ENCODE measurements around the gene MRPL23.

Gene MRPL23

DNA sequence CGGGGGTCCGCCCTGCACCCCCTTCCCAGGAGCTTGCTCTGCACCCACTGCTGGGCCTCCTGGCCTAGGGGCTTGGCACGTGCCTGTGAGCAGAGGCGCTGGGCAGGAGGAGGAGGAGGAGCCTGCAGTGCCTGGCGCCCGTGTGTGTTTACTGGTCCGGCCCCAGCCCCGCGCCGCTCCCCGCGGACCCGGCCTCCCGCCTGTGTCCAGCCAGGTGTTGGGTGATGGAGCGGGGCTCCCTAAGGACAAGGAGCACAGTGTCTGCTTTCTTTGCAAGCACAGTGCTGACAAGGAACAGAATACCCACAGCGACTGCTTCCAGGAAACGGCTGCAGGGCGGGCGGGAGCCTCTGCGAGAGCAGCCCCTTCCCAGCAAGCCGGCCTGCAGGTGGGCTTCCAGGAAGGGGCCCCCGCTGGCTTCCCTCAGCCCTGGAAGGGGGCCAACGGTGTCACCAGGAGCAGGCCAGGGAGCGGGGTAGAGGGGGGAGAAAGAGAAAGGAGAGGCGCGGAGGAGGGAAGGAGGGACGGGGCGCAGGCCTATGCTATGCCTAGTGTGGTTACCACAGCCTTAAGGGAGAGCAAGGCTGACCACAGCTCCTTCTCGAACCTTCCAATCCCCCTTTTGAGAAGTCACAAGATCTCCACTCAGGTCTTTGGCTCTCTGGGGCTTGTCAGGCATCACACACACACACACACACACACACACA is 43.9 kb downstream of the MRPL23 start:
- no peaks in the 10 kb centered on the region for H3K9me3 ChIP-seq (ENCODE audit: control insufficient read depth in 5 of 5, low read length in 5 of 5)
- no peaks in the 10 kb centered on the region for H3K27me3 ChIP-seq (ENCODE audit: control insufficient read depth in 5 of 5, insufficient read depth in 4 of 5, low read length in 5 of 5)
- H3K27ac ChIP-seq (ENCODE audit: low read depth, low read length) = no peak overlapping the region
- no peaks in the 10 kb centered on the region for H3K36me3 ChIP-seq (ENCODE audit: control insufficient read depth in 5 of 5, insufficient read depth in 5 of 5, low read length in 5 of 5)
- H3K9ac ChIP-seq (ENCODE audit: low read length in 5 of 5) = no peak overlapping the region
- H3K4me3 ChIP-seq (ENCODE audit: low read depth in 1 of 5, low read length in 5 of 5) = no peak overlapping the region
- H3K4me1 ChIP-seq (ENCODE audit: control insufficient read depth in 5 of 5, insufficient read depth in 5 of 5, low read length in 5 of 5) = no peaks in the 10 kb centered on the region

DNA sequence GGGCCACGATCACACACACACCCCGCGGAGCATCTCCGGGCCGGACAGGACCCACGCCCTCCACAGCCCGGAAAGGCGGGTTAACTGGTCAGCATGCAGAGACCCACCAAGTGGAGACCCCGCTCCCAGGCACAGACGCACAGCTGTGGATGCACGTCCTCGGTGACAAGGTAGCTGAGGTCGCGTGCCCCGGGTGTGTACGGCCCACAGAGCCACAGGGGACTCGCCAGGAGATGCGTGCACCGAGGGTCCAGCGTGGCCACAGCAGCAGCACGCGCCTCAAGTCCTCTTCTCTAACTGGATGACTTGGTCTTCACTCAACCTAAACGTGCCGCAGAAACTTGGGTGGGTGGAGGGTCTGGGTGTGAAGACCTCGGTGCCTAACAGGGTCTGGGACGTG is 45.0 kb downstream of the MRPL23 start:
- no peaks in the 10 kb centered on the region for H3K9me3 ChIP-seq (ENCODE audit: control insufficient read depth in 5 of 5, low read length in 5 of 5)
- no peaks in the 10 kb centered on the region for H3K4me1 ChIP-seq (ENCODE audit: control insufficient read depth in 5 of 5, insufficient read depth in 5 of 5, low read length in 5 of 5)
- H3K36me3 ChIP-seq (ENCODE audit: control insufficient read depth in 5 of 5, insufficient read depth in 5 of 5, low read length in 5 of 5) = no peaks in the 10 kb centered on the region
- no peak overlapping the region for H3K4me3 ChIP-seq (ENCODE audit: low read depth in 1 of 5, low read length in 5 of 5)
- no peak overlapping the region for H3K27ac ChIP-seq (ENCODE audit: low read depth, low read length)
- H3K27me3 ChIP-seq (ENCODE audit: control insufficient read depth in 5 of 5, insufficient read depth in 4 of 5, low read length in 5 of 5) = no peaks in the 10 kb centered on the region
- no peak overlapping the region for H3K9ac ChIP-seq (ENCODE audit: low read length in 5 of 5)

DNA sequence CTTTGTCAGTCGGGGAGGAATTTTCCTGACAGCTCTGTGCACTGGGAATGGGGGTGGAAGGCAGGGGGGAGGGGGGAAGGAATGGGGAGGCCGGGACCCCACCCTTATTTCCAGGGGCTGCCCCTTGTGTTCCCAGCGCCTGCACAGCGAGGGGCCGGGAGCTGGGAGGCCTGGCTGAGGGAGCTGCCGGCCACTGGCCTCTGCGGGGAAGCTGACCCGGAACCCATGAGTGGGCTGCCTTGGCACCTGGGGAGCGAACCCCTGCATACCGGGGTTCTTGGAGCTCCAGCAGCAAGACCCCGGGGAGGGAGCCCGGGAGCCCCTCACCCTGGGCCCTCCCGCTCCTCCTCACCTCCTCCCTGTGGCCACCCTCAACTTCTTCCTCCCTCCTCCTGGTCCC is 47.0 kb downstream of the MRPL23 start:
- Histone ChIP-seq H3K9me3 (ENCODE audit: control insufficient read depth in 5 of 5, low read length in 5 of 5) (no peaks in the 10 kb centered on the region), H3K27me3 (ENCODE audit: control insufficient read depth in 5 of 5, insufficient read depth in 4 of 5, low read length in 5 of 5) (no peaks in the 10 kb centered on the region), H3K9ac (ENCODE audit: low read length in 5 of 5) (no peak overlapping the region), H3K27ac (ENCODE audit: low read depth, low read length) (no peak overlapping the region), H3K4me1 (ENCODE audit: control insufficient read depth in 5 of 5, insufficient read depth in 5 of 5, low read length in 5 of 5) (no peaks in the 10 kb centered on the region), H3K36me3 (ENCODE audit: control insufficient read depth in 5 of 5, insufficient read depth in 5 of 5, low read length in 5 of 5) (no peaks in the 10 kb centered on the region), H3K4me3 (ENCODE audit: low read depth in 1 of 5, low read length in 5 of 5) (no peak overlapping the region)

DNA sequence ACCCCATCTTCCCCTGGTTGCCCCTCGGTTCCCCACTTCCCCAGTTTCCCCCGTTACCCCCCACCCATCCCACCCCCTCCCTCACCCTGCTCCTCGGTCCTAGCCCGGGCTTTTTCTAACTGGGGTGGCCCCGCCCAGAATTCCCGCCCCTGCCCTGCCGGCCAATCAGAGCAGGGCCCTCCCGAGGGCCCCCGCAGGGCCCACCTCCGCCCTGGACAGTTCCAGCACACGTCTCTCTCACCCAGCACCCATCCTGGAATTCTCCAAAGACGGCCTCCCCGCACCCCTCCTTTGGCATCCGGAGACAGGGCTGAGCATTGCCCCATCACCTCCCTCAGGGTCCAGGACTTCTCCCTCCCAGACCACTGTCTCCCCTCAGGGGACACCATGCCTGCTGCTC is 50.6 kb downstream of the MRPL23 start, which contains the start of gene H19:
H19 (minus strand) TSS at position 88 of the 400 bp plus-strand sequence.
- H3K9me3 ChIP-seq (ENCODE audit: control insufficient read depth in 5 of 5, low read length in 5 of 5) = no peaks in the 10 kb centered on the region
- H3K36me3 ChIP-seq (ENCODE audit: control insufficient read depth in 5 of 5, insufficient read depth in 5 of 5, low read length in 5 of 5) = no peaks in the 10 kb centered on the region
- H3K9ac ChIP-seq (ENCODE audit: low read length in 5 of 5) = no peak within 1 kb of the TSS
- no peak within 1 kb of the TSS for H3K4me3 ChIP-seq (ENCODE audit: low read depth in 1 of 5, low read length in 5 of 5)
- no peaks in the 10 kb centered on the region for H3K4me1 ChIP-seq (ENCODE audit: control insufficient read depth in 5 of 5, insufficient read depth in 5 of 5, low read length in 5 of 5)
- no peaks in the 10 kb centered on the region for H3K27me3 ChIP-seq (ENCODE audit: control insufficient read depth in 5 of 5, insufficient read depth in 4 of 5, low read length in 5 of 5)
- H3K27ac ChIP-seq (ENCODE audit: low read depth, low read length) = no peak within 1 kb of the TSS

DNA sequence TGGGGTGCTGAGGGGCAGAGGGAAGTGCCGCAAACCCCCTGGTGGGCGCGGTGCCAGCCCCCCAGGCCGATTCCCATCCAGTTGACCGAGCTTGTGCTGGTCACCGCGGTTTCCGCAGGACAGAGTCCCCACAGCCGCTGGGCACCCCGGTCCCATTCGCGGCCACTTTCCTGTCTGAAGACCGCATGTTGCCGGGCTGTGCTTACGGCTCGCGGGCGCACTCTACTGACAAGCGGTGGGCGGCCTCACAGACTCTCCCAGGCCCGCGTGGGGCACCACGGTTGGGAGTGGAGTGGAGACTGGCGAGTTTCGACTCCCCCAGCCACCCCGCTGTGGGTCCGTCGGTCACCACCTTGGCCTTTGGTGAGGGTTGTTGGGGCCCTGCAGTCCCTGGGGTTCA is 51.2 kb downstream of the MRPL23 start:
- Histone ChIP-seq H3K27ac (ENCODE audit: low read depth, low read length) (no peak overlapping the region), H3K27me3 (ENCODE audit: control insufficient read depth in 5 of 5, insufficient read depth in 4 of 5, low read length in 5 of 5) (no peaks in the 10 kb centered on the region), H3K36me3 (ENCODE audit: control insufficient read depth in 5 of 5, insufficient read depth in 5 of 5, low read length in 5 of 5) (no peaks in the 10 kb centered on the region), H3K9me3 (ENCODE audit: control insufficient read depth in 5 of 5, low read length in 5 of 5) (no peaks in the 10 kb centered on the region), H3K4me3 (ENCODE audit: low read depth in 1 of 5, low read length in 5 of 5) (no peak overlapping the region), H3K9ac (ENCODE audit: low read length in 5 of 5) (no peak overlapping the region), H3K4me1 (ENCODE audit: control insufficient read depth in 5 of 5, insufficient read depth in 5 of 5, low read length in 5 of 5) (no peaks in the 10 kb centered on the region)

DNA sequence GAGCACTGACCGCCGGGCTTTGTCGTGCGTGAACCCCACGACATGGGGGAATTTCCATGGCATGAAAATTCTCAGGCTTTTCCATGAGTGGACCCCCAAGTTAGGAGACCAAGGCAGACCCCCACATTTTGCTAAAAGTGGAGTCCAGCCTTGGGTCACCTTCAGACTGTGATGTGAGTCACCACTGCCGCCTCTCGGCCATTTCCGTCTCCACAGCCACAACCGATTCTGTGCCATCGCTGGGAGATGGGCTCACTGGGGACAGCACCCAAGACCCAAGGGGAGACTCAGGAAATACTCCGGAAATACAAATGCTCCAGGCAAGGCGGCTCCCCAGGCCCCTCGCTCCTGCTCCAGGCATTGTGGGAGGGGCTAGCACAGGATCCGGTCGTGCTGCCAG is 51.7 kb downstream of the MRPL23 start:
- no peak overlapping the region for H3K4me3 ChIP-seq (ENCODE audit: low read depth in 1 of 5, low read length in 5 of 5)
- H3K4me1 ChIP-seq (ENCODE audit: control insufficient read depth in 5 of 5, insufficient read depth in 5 of 5, low read length in 5 of 5) = no peaks in the 10 kb centered on the region
- H3K27ac ChIP-seq (ENCODE audit: low read depth, low read length) = no peak overlapping the region
- H3K9me3 ChIP-seq (ENCODE audit: control insufficient read depth in 5 of 5, low read length in 5 of 5) = no peaks in the 10 kb centered on the region
- H3K36me3 ChIP-seq (ENCODE audit: control insufficient read depth in 5 of 5, insufficient read depth in 5 of 5, low read length in 5 of 5) = no peaks in the 10 kb centered on the region
- H3K27me3 ChIP-seq (ENCODE audit: control insufficient read depth in 5 of 5, insufficient read depth in 4 of 5, low read length in 5 of 5) = no peaks in the 10 kb centered on the region
- no peak overlapping the region for H3K9ac ChIP-seq (ENCODE audit: low read length in 5 of 5)

DNA sequence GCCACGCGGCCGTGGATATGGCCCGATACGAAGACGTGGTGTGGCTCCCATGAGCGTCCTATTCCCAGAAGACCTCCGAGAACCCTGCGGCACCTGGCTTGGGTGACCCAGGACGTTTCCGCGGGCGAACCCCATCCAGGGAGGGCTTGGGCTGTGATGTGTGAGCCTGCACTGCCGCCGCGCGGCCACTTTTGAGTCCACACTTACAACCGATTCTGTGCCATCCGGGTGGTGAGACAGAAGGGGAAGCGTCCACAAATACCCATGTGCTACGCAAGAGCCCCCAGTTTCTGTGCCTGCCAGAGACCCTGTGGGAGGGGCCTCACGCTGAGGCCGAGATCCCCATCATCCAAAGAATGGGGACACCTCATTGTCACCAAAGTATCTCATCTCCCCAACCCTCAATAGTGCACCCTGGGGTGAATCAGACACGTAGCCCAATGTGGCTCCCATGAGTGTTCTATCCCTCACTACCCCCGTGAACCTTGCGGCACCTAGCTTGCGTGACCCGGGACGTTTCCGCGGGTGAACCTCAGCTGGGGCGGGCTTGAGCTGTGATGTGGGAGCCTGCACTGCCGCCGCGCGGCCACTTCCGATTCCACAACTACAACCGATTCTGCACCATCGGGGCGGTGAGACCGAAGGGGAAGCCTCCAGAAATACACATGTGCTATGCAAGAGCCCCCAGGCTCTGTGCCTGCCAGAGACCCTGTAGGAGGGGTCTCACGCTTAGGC is 55.1 kb downstream of the MRPL23 start:
- no peaks in the 10 kb centered on the region for H3K27me3 ChIP-seq (ENCODE audit: control insufficient read depth in 5 of 5, insufficient read depth in 4 of 5, low read length in 5 of 5)
- no peak overlapping the region for H3K27ac ChIP-seq (ENCODE audit: low read depth, low read length)
- H3K36me3 ChIP-seq (ENCODE audit: control insufficient read depth in 5 of 5, insufficient read depth in 5 of 5, low read length in 5 of 5) = no peaks in the 10 kb centered on the region

DNA sequence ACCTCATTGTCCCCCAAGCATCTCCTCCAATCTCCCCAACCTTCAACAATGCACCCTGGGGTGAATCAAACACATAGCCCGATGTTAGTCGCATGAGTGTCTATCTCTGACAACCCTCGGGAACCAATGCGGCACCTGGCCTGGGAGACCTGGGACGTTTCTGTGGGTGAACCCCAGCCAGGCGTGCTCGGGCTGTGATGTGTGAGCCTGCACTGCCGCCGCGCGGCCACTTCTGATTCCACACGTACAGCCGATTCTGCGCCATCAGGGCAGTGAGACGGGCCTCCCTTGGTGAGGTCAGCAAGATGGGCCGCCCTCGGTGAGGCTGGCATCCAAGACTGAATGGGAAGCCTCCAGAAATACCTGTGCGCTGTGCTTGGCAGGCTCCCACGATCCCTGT is 55.7 kb downstream of the MRPL23 start:
- no peak overlapping the region for H3K4me3 ChIP-seq (ENCODE audit: low read depth in 1 of 5, low read length in 5 of 5)
- H3K27me3 ChIP-seq (ENCODE audit: control insufficient read depth in 5 of 5, insufficient read depth in 4 of 5, low read length in 5 of 5) = no peaks in the 10 kb centered on the region
- H3K9me3 ChIP-seq (ENCODE audit: control insufficient read depth in 5 of 5, low read length in 5 of 5) = no peaks in the 10 kb centered on the region
- H3K27ac ChIP-seq (ENCODE audit: low read depth, low read length) = no peak overlapping the region
- no peaks in the 10 kb centered on the region for H3K36me3 ChIP-seq (ENCODE audit: control insufficient read depth in 5 of 5, insufficient read depth in 5 of 5, low read length in 5 of 5)
- H3K4me1 ChIP-seq (ENCODE audit: control insufficient read depth in 5 of 5, insufficient read depth in 5 of 5, low read length in 5 of 5) = no peaks in the 10 kb centered on the region
- no peak overlapping the region for H3K9ac ChIP-seq (ENCODE audit: low read length in 5 of 5)

More for the DNA sequence above, 55.1 kb downstream of the MRPL23 start:
- no peak overlapping the region for H3K4me3 ChIP-seq (ENCODE audit: low read depth in 1 of 5, low read length in 5 of 5)
- H3K9me3 ChIP-seq (ENCODE audit: control insufficient read depth in 5 of 5, low read length in 5 of 5) = no peaks in the 10 kb centered on the region
- H3K4me1 ChIP-seq (ENCODE audit: control insufficient read depth in 5 of 5, insufficient read depth in 5 of 5, low read length in 5 of 5) = no peaks in the 10 kb centered on the region
- no peak overlapping the region for H3K9ac ChIP-seq (ENCODE audit: low read length in 5 of 5)

DNA sequence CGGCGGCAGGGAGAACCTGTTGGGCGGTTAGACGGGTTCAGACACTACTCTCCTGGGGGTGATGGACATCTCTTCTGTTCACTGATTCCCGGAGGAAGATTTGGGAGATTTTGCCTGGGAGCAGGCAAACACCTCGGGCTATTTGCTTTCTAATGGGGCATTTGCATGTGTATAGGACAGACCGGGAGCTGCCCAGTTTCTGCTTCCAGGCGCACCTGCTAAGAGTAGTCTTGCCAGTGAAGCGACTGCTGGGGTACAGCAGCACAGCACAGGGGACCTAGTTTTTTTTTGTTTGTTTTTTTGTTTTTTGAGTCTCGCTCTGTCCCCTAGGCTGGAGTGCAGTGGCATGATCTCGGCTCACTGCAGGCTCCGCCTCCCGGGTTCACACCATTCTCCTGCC is 57.3 kb downstream of the MRPL23 start:
- Histone ChIP-seq H3K36me3 (ENCODE audit: control insufficient read depth in 5 of 5, insufficient read depth in 5 of 5, low read length in 5 of 5) (no peaks in the 10 kb centered on the region), H3K27ac (ENCODE audit: low read depth, low read length) (no peak overlapping the region), H3K4me3 (ENCODE audit: low read depth in 1 of 5, low read length in 5 of 5) (no peak overlapping the region), H3K9me3 (ENCODE audit: control insufficient read depth in 5 of 5, low read length in 5 of 5) (no peaks in the 10 kb centered on the region), H3K27me3 (ENCODE audit: control insufficient read depth in 5 of 5, insufficient read depth in 4 of 5, low read length in 5 of 5) (no peaks in the 10 kb centered on the region), H3K9ac (ENCODE audit: low read length in 5 of 5) (no peak overlapping the region), H3K4me1 (ENCODE audit: control insufficient read depth in 5 of 5, insufficient read depth in 5 of 5, low read length in 5 of 5) (no peaks in the 10 kb centered on the region)

Measured in subcutaneous abdominal adipose tissue (tissue), 5 donors.